Sigmoid colon (tissue), 4 donors: ENCODE data around the gene HSD17B11.

Experiments used
- CTCF ChIP-seq, 4 experiments: fragments of 450-650 bp in 3 of 4; fragments of 200-600 bp in 1 of 4; IDR thresholded peaks; one replicate each; pipeline ENCODE4 v1.5.1; 2016 to 2019; ENCODE audit warnings: antibody characterized with exemption in 4 of 4, mild to moderate bottlenecking in 3 of 4, moderate library complexity in 2 of 4
- POLR2AphosphoS5 ChIP-seq, 4 donors: sonication (generic); formaldehyde crosslinking; IDR thresholded peaks; one replicate each; pipeline ENCODE4 v1.6.1; 2017; ENCODE audit warnings: antibody characterized with exemption in 4 of 4

- no peak for TF ChIP-seq POLR2AphosphoS5 (IDR thresholded peaks at IDR 0.05)
- no peak for TF ChIP-seq CTCF (IDR thresholded peaks at IDR 0.05)
Measured at GRCh38 chr4:87354168-87355102, 36.6 kb downstream of the HSD17B11 start.
